ENCODE data around the gene RBP5. TPM values are rescaled to one million over a fixed set of nuclear protein-coding genes. Genes with fewer than 3 reads are reported as not detected.

RBP5 gene

GRCh38 chr12:7081037-7081436 is 47.7 kb downstream of the RBP5 start:
- Histone ChIP-seq H3K4me3 (ENCODE audit: low read length) (no peak overlapping the region), H3K36me3 (ENCODE audit: insufficient read depth, low read length) (no peaks in the 10 kb centered on the region), H3K27me3 (ENCODE audit: control insufficient read depth, insufficient read depth, low read length) (no peaks in the 10 kb centered on the region), H3K4me1 (ENCODE audit: control insufficient read depth, insufficient read depth, low read length) (peaks cover 32% of the 10 kb centered on the region), H3K9me3 (replicated peaks; ENCODE audit: low read length) (no peaks in the 10 kb centered on the region), H3K9ac (ENCODE audit: low read depth, low read length) (no peak overlapping the region), H3K4me2 (ENCODE audit: low read length) (no peak overlapping the region)

DNA sequence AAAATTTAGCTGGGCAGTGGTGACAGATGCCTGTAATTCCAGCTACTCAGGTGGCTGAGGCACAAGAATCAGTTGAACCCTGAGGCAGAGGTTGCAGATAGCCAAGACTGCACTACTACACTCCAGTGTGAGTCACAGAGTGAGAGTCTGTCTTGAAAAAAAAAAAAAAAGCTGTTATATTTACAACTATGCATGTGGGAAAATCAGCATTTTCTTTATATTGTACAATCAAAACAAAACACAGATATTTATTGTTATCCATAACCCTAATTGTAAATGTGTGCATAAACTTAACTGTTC is 48.9 kb downstream of the RBP5 start:
- Histone ChIP-seq H3K27me3 (ENCODE audit: control insufficient read depth, insufficient read depth, low read length) (no peaks in the 10 kb centered on the region), H3K9me3 (replicated peaks; ENCODE audit: low read length) (no peaks in the 10 kb centered on the region), H3K4me3 (ENCODE audit: low read length) (peak overlapping the region; percentile 28), H3K4me2 (ENCODE audit: low read length) (peak overlapping the region; percentile 75), H3K36me3 (ENCODE audit: insufficient read depth, low read length) (no peaks in the 10 kb centered on the region), H3K4me1 (ENCODE audit: control insufficient read depth, insufficient read depth, low read length) (peaks cover 38% of the 10 kb centered on the region), H3K9ac (ENCODE audit: low read depth, low read length) (peak overlapping the region; percentile 69)

DNA sequence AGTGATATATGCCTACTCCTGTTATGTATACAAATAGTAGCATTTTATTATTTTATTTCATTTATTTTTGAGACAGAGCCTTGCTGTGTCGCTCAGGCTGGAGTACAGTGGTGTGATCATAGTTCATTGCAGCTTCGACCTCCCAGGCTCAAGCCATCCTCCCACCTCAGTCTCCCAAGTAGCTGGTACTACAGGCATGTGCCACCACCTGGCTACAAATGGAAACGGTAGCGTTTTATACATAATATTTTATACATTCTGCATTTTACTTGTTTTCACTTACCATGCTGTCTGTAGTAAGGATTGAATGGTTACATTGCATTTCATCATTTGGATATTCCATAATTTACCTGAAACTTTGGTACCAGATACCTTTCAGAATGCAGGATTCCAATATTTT is 50.5 kb downstream of the RBP5 start:
- Histone ChIP-seq H3K4me2 (ENCODE audit: low read length) (no peak overlapping the region), H3K4me3 (ENCODE audit: low read length) (no peak overlapping the region), H3K27me3 (ENCODE audit: control insufficient read depth, insufficient read depth, low read length) (no peaks in the 10 kb centered on the region), H3K4me1 (ENCODE audit: control insufficient read depth, insufficient read depth, low read length) (peaks cover 38% of the 10 kb centered on the region), H3K9me3 (replicated peaks; ENCODE audit: low read length) (no peaks in the 10 kb centered on the region), H3K36me3 (ENCODE audit: insufficient read depth, low read length) (no peaks in the 10 kb centered on the region), H3K9ac (ENCODE audit: low read depth, low read length) (no peak overlapping the region)

GRCh38 chr12:7076493-7076892 is 52.2 kb downstream of the RBP5 start:
- no peaks in the 10 kb centered on the region for H3K36me3 ChIP-seq (ENCODE audit: insufficient read depth, low read length)
- H3K9ac ChIP-seq (ENCODE audit: low read depth, low read length), result no peak overlapping the region
- H3K4me3 ChIP-seq (ENCODE audit: low read length), result no peak overlapping the region
- no peak overlapping the region for H3K4me2 ChIP-seq (ENCODE audit: low read length)
- H3K27me3 ChIP-seq (ENCODE audit: control insufficient read depth, insufficient read depth, low read length), result no peaks in the 10 kb centered on the region
- no peaks in the 10 kb centered on the region for H3K9me3 ChIP-seq (replicated peaks; ENCODE audit: low read length)
- H3K4me1 ChIP-seq (ENCODE audit: control insufficient read depth, insufficient read depth, low read length), result peaks cover 38% of the 10 kb centered on the region

DNA sequence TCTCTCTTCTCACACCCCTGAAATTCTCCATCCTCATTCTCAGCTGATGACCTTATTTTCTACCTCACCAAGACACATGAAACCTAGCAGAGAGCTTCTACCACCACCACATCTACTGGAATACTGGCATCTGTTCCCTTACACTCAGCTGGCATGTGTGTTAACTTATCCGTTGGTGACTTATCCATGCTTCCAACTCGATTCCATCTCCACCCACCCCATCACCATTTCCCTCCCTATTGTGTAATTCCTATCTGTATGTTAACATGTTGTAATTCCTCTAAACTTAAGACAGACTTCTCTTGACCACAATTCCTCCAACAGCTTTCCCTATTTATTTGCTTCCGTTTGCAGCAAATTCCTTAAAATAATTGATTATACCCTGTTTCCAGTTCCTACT is 52.8 kb downstream of the RBP5 start:
- Histone ChIP-seq H3K4me3 (ENCODE audit: low read length) (no peak overlapping the region), H3K27me3 (ENCODE audit: control insufficient read depth, insufficient read depth, low read length) (no peaks in the 10 kb centered on the region), H3K9me3 (replicated peaks; ENCODE audit: low read length) (no peaks in the 10 kb centered on the region), H3K4me1 (ENCODE audit: control insufficient read depth, insufficient read depth, low read length) (peaks cover 35% of the 10 kb centered on the region), H3K36me3 (ENCODE audit: insufficient read depth, low read length) (no peaks in the 10 kb centered on the region), H3K9ac (ENCODE audit: low read depth, low read length) (no peak overlapping the region), H3K4me2 (ENCODE audit: low read length) (no peak overlapping the region)

- no peak overlapping the region for H3K4me3 ChIP-seq (ENCODE audit: low read length)
- H3K36me3 ChIP-seq (ENCODE audit: insufficient read depth, low read length), result no peaks in the 10 kb centered on the region
- no peak overlapping the region for H3K9ac ChIP-seq (ENCODE audit: low read depth, low read length)
- peaks cover 31% of the 10 kb centered on the region for H3K4me1 ChIP-seq (ENCODE audit: control insufficient read depth, insufficient read depth, low read length)
- no peaks in the 10 kb centered on the region for H3K9me3 ChIP-seq (replicated peaks; ENCODE audit: low read length)
- H3K4me2 ChIP-seq (ENCODE audit: low read length), result no peak overlapping the region
- H3K27me3 ChIP-seq (ENCODE audit: control insufficient read depth, insufficient read depth, low read length), result no peaks in the 10 kb centered on the region
These were observed 53.2 kb downstream of the RBP5 start for GRCh38 chr12:7075518-7075917.

DNA sequence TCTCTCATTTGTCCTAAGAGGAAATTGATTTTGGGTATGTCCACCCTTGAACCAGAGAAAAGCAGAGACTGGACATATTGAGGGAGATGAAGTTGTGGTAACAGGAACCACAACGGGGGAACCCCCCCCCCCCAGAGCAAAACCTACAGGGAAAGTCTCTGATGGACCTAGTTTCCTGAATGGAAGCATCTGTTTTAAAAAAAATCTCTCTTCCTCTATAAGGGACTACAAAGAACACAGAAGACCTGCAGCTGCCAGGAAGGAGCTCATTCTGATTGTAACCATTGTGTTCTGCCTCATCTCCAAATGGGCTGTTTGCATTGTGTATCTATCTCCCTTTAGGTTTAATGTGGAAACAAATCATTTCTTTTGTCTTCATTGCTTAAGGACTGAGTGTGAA is 54.7 kb downstream of the RBP5 start:
- H3K4me3 ChIP-seq (ENCODE audit: low read length), result no peak overlapping the region
- H3K4me2 ChIP-seq (ENCODE audit: low read length), result no peak overlapping the region

More for the DNA sequence above, 54.7 kb downstream of the RBP5 start:
- no peaks in the 10 kb centered on the region for H3K27me3 ChIP-seq (ENCODE audit: control insufficient read depth, insufficient read depth, low read length)
- no peaks in the 10 kb centered on the region for H3K9me3 ChIP-seq (replicated peaks; ENCODE audit: low read length)
- H3K36me3 ChIP-seq (ENCODE audit: insufficient read depth, low read length), result no peaks in the 10 kb centered on the region
- H3K4me1 ChIP-seq (ENCODE audit: control insufficient read depth, insufficient read depth, low read length), result peaks cover 22% of the 10 kb centered on the region
- H3K9ac ChIP-seq (ENCODE audit: low read depth, low read length), result no peak overlapping the region

Small RNA genes within 50 kb of the gene (small RNA-seq; reads per million reads assigned to genes)
- not detected for gene RNU6-485P
